ENCODE measurements around the gene HELLS. TPM values are rescaled to one million over a fixed set of nuclear protein-coding genes. Genes with fewer than 3 reads are reported as not detected.

Gene HELLS
- total and polyA plus RNA-seq, 3 donors from 2014 or later = 13.0 to 72.8 (median 47.4) TPM

DNA sequence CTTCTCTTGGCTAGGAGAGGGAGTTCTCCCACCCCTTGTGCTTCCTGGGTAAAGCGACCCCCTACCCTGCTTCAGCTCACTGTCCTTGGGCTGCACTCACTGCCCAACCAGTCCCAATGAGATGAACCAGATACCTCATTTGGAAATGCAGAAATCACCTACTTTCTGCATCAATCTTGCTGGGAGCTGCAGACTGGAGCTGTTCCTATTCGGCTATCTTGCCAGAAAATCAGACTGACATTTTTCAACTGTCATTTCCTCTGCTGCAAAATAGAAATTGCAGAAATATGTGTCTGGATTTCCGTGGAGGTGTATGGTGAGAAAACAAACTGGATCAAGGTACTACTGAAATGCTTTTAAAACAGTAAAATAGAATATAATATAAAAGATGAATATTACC, 95.0 kb downstream of the HELLS start:
- no peaks in the 10 kb centered on the region for H3K4me1 ChIP-seq
- no peak for TF ChIP-seq POLR2A (IDR thresholded peaks at IDR 0.05)
- TF ChIP-seq, protein P1, sequence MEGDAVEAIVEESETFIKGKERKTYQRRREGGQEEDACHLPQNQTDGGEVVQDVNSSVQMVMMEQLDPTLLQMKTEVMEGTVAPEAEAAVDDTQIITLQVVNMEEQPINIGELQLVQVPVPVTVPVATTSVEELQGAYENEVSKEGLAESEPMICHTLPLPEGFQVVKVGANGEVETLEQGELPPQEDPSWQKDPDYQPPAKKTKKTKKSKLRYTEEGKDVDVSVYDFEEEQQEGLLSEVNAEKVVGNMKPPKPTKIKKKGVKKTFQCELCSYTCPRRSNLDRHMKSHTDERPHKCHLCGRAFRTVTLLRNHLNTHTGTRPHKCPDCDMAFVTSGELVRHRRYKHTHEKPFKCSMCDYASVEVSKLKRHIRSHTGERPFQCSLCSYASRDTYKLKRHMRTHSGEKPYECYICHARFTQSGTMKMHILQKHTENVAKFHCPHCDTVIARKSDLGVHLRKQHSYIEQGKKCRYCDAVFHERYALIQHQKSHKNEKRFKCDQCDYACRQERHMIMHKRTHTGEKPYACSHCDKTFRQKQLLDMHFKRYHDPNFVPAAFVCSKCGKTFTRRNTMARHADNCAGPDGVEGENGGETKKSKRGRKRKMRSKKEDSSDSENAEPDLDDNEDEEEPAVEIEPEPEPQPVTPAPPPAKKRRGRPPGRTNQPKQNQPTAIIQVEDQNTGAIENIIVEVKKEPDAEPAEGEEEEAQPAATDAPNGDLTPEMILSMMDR (IDR thresholded peaks at IDR 0.05) = no peak
- H3K27me3 ChIP-seq = no peaks in the 10 kb centered on the region
- no peaks in the 10 kb centered on the region for H3K36me3 ChIP-seq (ENCODE audit: low read depth, missing control alignments)
- no peak for DNase-seq
- H3K27ac ChIP-seq = no peak overlapping the region
- 71 to 75% methylated on average over 3 of the region's 3 CpGs for WGBS, 2 donors
- intact Hi-C loops (cut with DNase I; ENCODE audit: low total_unique reads) = no loop called here
- H3K9me3 ChIP-seq = no peaks in the 10 kb centered on the region
- H3K4me3 ChIP-seq = no peak overlapping the region

DNA sequence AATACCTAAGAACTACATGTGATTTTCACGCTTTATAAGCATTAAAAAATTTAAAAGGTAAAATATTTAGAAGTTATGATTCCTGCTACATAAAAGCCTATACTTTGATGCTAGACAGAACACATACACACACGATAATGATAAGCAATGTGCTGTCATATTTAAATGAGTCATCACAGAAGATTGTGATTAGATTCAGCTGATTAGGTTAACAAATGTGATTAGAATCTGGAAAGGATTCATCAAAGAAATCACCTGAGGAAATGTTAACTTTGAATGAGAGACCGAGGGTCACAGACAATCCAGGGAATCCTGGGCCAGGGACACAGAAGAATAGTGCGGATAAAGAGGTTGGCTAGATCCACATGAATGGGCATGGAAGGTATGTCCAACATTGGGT, 95.9 kb downstream of the HELLS start:
- DNase-seq = no peak
- Histone ChIP-seq H3K4me3 (no peak overlapping the region), H3K4me1 (no peaks in the 10 kb centered on the region), H3K36me3 (ENCODE audit: low read depth, missing control alignments) (no peaks in the 10 kb centered on the region), H3K9me3 (no peaks in the 10 kb centered on the region), H3K27ac (no peak overlapping the region), H3K27me3 (no peaks in the 10 kb centered on the region)
- intact Hi-C loops (cut with DNase I; ENCODE audit: low total_unique reads) = no loop called here
- WGBS, 2 donors = 88 to 89% methylated on average over 4 of the region's 4 CpGs
- TF ChIP-seq POLR2A (IDR thresholded peaks at IDR 0.05) = no peak
- TF ChIP-seq, protein P1 (IDR thresholded peaks at IDR 0.05) = no peak

DNA sequence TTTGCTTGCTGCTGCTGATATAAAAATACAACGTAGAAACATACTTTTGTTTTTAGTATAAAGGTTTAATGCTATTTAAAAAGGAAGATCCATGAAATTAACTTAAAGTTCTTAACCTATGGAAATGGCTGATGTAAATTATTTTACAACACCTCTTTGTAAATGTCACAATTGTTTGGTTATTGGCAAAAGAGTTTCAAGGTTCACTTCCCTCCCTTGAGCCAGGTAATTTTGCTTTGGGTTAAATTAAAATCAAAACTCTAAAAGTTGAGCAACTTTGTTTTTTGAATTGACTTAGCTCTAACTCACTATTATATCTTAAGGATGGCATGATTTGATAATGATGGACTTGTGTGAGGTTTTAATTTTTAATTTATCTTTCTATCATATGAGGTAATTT, 98.8 kb downstream of the HELLS start:
- intact Hi-C loops (cut with DNase I; ENCODE audit: low total_unique reads) = no loop called here
- no peaks in the 10 kb centered on the region for H3K4me1 ChIP-seq
- 89 to 90% methylated on average over 1 of the region's 1 CpG for WGBS, 2 donors

DNA sequence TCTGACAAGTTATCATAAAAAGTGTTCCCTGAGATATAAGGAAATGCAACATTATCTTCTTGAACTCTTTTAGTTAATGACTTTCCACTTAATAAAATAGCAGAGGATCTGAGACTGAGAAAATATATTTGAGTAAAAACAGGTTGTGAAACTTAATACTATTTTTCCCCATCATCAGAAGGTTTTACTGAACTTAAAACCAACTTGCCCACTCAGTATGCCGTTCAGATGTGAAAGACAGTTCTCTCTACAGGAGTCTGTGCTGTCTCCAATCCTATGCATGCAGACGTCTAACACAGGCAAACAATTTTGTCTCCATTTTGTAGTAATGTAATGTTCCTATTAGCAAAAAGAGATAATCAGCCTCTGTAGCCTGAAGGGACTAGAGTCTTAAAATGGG, 99.7 kb downstream of the HELLS start:
- 19 to 32% methylated on average over 2 of the region's 2 CpGs for WGBS, 2 donors
- intact Hi-C loops (cut with DNase I; ENCODE audit: low total_unique reads) = no loop called here
- no peak overlapping the region for H3K27ac ChIP-seq
- H3K9me3 ChIP-seq = no peaks in the 10 kb centered on the region
- no peaks in the 10 kb centered on the region for H3K36me3 ChIP-seq (ENCODE audit: low read depth, missing control alignments)
- TF ChIP-seq POLR2A (IDR thresholded peaks at IDR 0.05) = no peak
- TF ChIP-seq, protein P1 (IDR thresholded peaks at IDR 0.05) = no peak
- no peak for DNase-seq
- no peaks in the 10 kb centered on the region for H3K4me1 ChIP-seq
- no peaks in the 10 kb centered on the region for H3K27me3 ChIP-seq
- no peak overlapping the region for H3K4me3 ChIP-seq

More for the DNA sequence above, 98.8 kb downstream of the HELLS start:
- no peak for TF ChIP-seq POLR2A (IDR thresholded peaks at IDR 0.05)
- TF ChIP-seq, protein P1 (IDR thresholded peaks at IDR 0.05) = no peak
- Histone ChIP-seq H3K27ac (no peak overlapping the region), H3K9me3 (no peaks in the 10 kb centered on the region), H3K36me3 (ENCODE audit: low read depth, missing control alignments) (no peaks in the 10 kb centered on the region), H3K4me3 (no peak overlapping the region), H3K27me3 (no peaks in the 10 kb centered on the region)
- no peak for DNase-seq

Other genes starting within 250 kb of the HELLS start
- 10 to 100 TPM; 24.6 to 32.2 TPM for gene NOC3L, start 182.8 kb upstream of the HELLS start, total RNA-seq
- gene NOC3L, start 182.8 kb upstream of the HELLS start, polyA plus RNA-seq (ENCODE audit: insufficient read depth, low read depth, low replicate concordance) = 11.2 TPM
- gene TBC1D12, start 143.2 kb upstream of the HELLS start, total RNA-seq = 10 to 100 TPM; 19.4 to 23.1 TPM
- gene TBC1D12, start 143.2 kb upstream of the HELLS start, polyA plus RNA-seq (ENCODE audit: insufficient read depth, low read depth, low replicate concordance) = 22.3 TPM
- gene CYP2C18, start 137.9 kb downstream of the HELLS start, total RNA-seq = 1 to 10 TPM in 1 of 2 donors, under 1 TPM in 1; 0.12 to 1.1 TPM
- not detected for gene CYP2C18, start 137.9 kb downstream of the HELLS start, polyA plus RNA-seq (ENCODE audit: insufficient read depth, low read depth, low replicate concordance)
- gene CYP2C19, start 216.9 kb downstream of the HELLS start, total RNA-seq = under 1 TPM in 1 of 2 donors, not detected in 1; 0.24 TPM
- not detected for gene CYP2C19, start 216.9 kb downstream of the HELLS start, polyA plus RNA-seq (ENCODE audit: insufficient read depth, low read depth, low replicate concordance)

All from testis (tissue), 3 donors.